CD4-positive, alpha-beta T cell (primary cell): Measurements from ENCODE around the gene GLTP. TPM values are rescaled to one million over a fixed set of nuclear protein-coding genes. Genes with fewer than 3 reads are reported as not detected.

Source experiments
- ATAC-seq: fragments of 200-7000 bp; cut with Tn5 transposase; one replicate; pipeline ENCODE4 v1.10.0; 2022; ENCODE audit warnings: mild to moderate bottlenecking; ENCODE audit not compliant: poor library complexity
- CTCF ChIA-PET: fragments of 350-600 bp; sonication (Branson Sonifier 250); formaldehyde crosslinking; loops from one replicate; lab custom pipeline; 2021; ENCODE audit warnings: antibody characterized with exemption, inconsistent platforms; lab: Charles Lee
- POLR2A ChIA-PET: fragments of 350-600 bp; sonication (Branson Sonifier 250); formaldehyde crosslinking; loops from one replicate; lab custom pipeline; 2021; ENCODE audit warnings: antibody characterized with exemption, inconsistent platforms; lab: Charles Lee
- DNase-seq, 14 experiments: peaks; one replicate each; pipeline ENCODE4 v3.0.0-alpha.2; 2013 to 2020; ENCODE audit warnings: mixed read lengths in 2 of 14
- H3K27ac ChIP-seq, 2 donors: one replicate each; pipeline versions ENCODE4 v1.5.1 to v1.7.0; 2013; ENCODE audit warnings: low read length in 2 of 2, low read depth in 1 of 2, mild to moderate bottlenecking in 1 of 2
- H3K27me3 ChIP-seq, 2 experiments: 1 replicate in 1 of 2; 2 replicates in 1 of 2; pipeline versions ENCODE4 v1.6.1 to v1.7.0; 2013; ENCODE audit warnings: low read length in 2 of 2, control low read depth in 1 of 2, mild to moderate bottlenecking in 1 of 2, moderate library complexity in 1 of 2; ENCODE audit not compliant: insufficient read depth in 2 of 2, control insufficient read depth in 1 of 2
- H3K36me3 ChIP-seq: one replicate; pipeline ENCODE4 v1.6.1; 2013; ENCODE audit warnings: low read length, control low read depth; ENCODE audit not compliant: insufficient read depth
- H3K4me1 ChIP-seq: one replicate; pipeline ENCODE4 v1.6.1; 2013; ENCODE audit warnings: low read length, control low read depth; ENCODE audit not compliant: insufficient read depth
- H3K4me3 ChIP-seq: one replicate; pipeline ENCODE4 v1.5.1; 2013; ENCODE audit warnings: mild to moderate bottlenecking, low read length, moderate library complexity
- H3K9me3 ChIP-seq, 2 experiments: 1 replicate in 1 of 2; 2 replicates in 1 of 2; pipeline versions ENCODE4 v1.6.1 to v1.7.0; 2013; ENCODE audit warnings: low read length in 2 of 2, mild to moderate bottlenecking in 2 of 2, control low read depth in 1 of 2, moderate library complexity in 1 of 2; ENCODE audit not compliant: control insufficient read depth in 1 of 2, insufficient read depth in 1 of 2
- H3K27ac Mint-ChIP-seq: one replicate; pipeline ENCODE4 v1.8.0; 2020; ENCODE audit warnings: mixed read lengths
- H3K27me3 Mint-ChIP-seq: one replicate; pipeline ENCODE4 v1.8.0; 2021; ENCODE audit warnings: mixed read lengths
- H3K36me3 Mint-ChIP-seq: one replicate; pipeline ENCODE4 v1.8.0; 2021; ENCODE audit warnings: low read depth, mixed read lengths
- H3K4me1 Mint-ChIP-seq: one replicate; pipeline ENCODE4 v1.8.0; 2021; ENCODE audit warnings: low read depth, mixed read lengths
- H3K4me3 Mint-ChIP-seq: one replicate; pipeline ENCODE4 v1.8.0; 2020; ENCODE audit warnings: mild to moderate bottlenecking, mixed read lengths
- H3K9me3 Mint-ChIP-seq: one replicate; pipeline ENCODE4 v1.8.0; 2020; ENCODE audit warnings: mixed read lengths
- CTCF ChIP-seq: fragments of 200-600 bp; IDR thresholded peaks from one replicate; pipeline ENCODE4 v1.8.0; 2022; ENCODE audit warnings: antibody characterized with exemption, mild to moderate bottlenecking
- intact Hi-C, 2 experiments: fragments of 100-400 bp; cut with DNase I in 1 of 2; cut with micrococcal nuclease in 1 of 2; formaldehyde crosslinking; loops; one replicate each; pipeline versions ENCODE4 v1.15.1 to v1.9.0; 2023 to 2025; cut with DNase I, micrococcal nuclease
- total RNA-seq, 174 experiments: library from RNA in 2 of 174; stranded (reverse) in 2 of 174; gene quantifications; one replicate each; pipeline ENCODE4 v1.2.3 and lab custom pipeline; 2021 to 2026

GLTP gene
- total RNA-seq, 2 experiments from 2014 or later = 24.8 to 25.2 TPM

- Mint-ChIP-seq H3K4me3 (no peak overlapping the region), H3K36me3 (peaks cover 32% of the 10 kb centered on the region), H3K27ac (no peak overlapping the region), H3K27me3 (no peaks in the 10 kb centered on the region), H3K9me3 (no peaks in the 10 kb centered on the region), H3K4me1 (peaks cover 17% of the 10 kb centered on the region)
- Histone ChIP-seq H3K4me1 (peaks cover 17% of the 10 kb centered on the region), H3K9me3 (no peaks in the 10 kb centered on the region), H3K4me3 (no peak overlapping the region), H3K27me3 (no peaks in the 10 kb centered on the region), H3K27ac (no peak overlapping the region), H3K36me3 (peaks cover 29% of the 10 kb centered on the region)
- intact Hi-C loops = no loop called here
- TF ChIP-seq CTCF = no peak
- ATAC-seq = no peak
- ChIA-PET CTCF (no interaction called here), POLR2A (no interaction called here)
- DNase-seq = no peak
These were observed 18.5 kb downstream of the GLTP start for GRCh38 chr12:109861689-109862314.

- no peaks in the 10 kb centered on the region for H3K9me3 ChIP-seq
- no peak overlapping the region for H3K27ac Mint-ChIP-seq
- H3K9me3 Mint-ChIP-seq = no peaks in the 10 kb centered on the region
- intact Hi-C loops = no loop called here
- H3K27me3 Mint-ChIP-seq = no peaks in the 10 kb centered on the region
- no peak for ATAC-seq
- H3K4me1 ChIP-seq = peaks cover 17% of the 10 kb centered on the region
- DNase-seq = no peak
- no peak overlapping the region for H3K27ac ChIP-seq
- TF ChIP-seq CTCF = no peak
- CTCF ChIA-PET = no interaction called here
- H3K27me3 ChIP-seq = no peaks in the 10 kb centered on the region
- no peak overlapping the region for H3K4me3 ChIP-seq
- H3K4me3 Mint-ChIP-seq = no peak overlapping the region
- POLR2A ChIA-PET = no interaction called here
- peaks cover 34% of the 10 kb centered on the region for H3K36me3 ChIP-seq
- peaks cover 39% of the 10 kb centered on the region for H3K36me3 Mint-ChIP-seq
- H3K4me1 Mint-ChIP-seq = peaks cover 12% of the 10 kb centered on the region
These were observed 19.4 kb downstream of the GLTP start for GRCh38 chr12:109860977-109861376.

- Mint-ChIP-seq H3K4me1 (peaks cover 3% of the 10 kb centered on the region), H3K27ac (no peak overlapping the region), H3K36me3 (peaks cover 53% of the 10 kb centered on the region), H3K4me3 (no peak overlapping the region), H3K27me3 (no peaks in the 10 kb centered on the region), H3K9me3 (no peaks in the 10 kb centered on the region)
- ChIA-PET POLR2A (interaction anchor here (0.6 kb wide), 1 partner anchor 71 kb away, joined by 3 read pairs; no protein-coding TSS in a partner anchor), CTCF (interaction anchor here (0.5 kb wide), 1 partner anchor 35 kb away, joined by 5 read pairs; no protein-coding TSS in a partner anchor)
- no peaks in the 10 kb centered on the region for H3K9me3 ChIP-seq
- no peak for TF ChIP-seq CTCF
- ATAC-seq (no peak), DNase-seq (no peak)
- no peak overlapping the region for H3K4me3 ChIP-seq
- H3K27ac ChIP-seq = no peak overlapping the region
- peaks cover 1% of the 10 kb centered on the region for H3K4me1 ChIP-seq
- intact Hi-C loops = no loop called here
- peaks cover 51% of the 10 kb centered on the region for H3K36me3 ChIP-seq
- no peaks in the 10 kb centered on the region for H3K27me3 ChIP-seq
These were observed 21.6 kb downstream of the GLTP start for GRCh38 chr12:109858764-109859163.
